Measurements from ENCODE around the gene VCX3B. TPM values are rescaled to one million over a fixed set of nuclear protein-coding genes. Genes with fewer than 3 reads are reported as not detected.
"Not testable (repeated sequence)": the region's sequence is repeated elsewhere in the genome, so short reads cannot be mapped to it uniquely, and the experiment has no call there.

VCX3B gene
- total RNA-seq, 2 donors from 2014 or later, result not detected

DNA sequence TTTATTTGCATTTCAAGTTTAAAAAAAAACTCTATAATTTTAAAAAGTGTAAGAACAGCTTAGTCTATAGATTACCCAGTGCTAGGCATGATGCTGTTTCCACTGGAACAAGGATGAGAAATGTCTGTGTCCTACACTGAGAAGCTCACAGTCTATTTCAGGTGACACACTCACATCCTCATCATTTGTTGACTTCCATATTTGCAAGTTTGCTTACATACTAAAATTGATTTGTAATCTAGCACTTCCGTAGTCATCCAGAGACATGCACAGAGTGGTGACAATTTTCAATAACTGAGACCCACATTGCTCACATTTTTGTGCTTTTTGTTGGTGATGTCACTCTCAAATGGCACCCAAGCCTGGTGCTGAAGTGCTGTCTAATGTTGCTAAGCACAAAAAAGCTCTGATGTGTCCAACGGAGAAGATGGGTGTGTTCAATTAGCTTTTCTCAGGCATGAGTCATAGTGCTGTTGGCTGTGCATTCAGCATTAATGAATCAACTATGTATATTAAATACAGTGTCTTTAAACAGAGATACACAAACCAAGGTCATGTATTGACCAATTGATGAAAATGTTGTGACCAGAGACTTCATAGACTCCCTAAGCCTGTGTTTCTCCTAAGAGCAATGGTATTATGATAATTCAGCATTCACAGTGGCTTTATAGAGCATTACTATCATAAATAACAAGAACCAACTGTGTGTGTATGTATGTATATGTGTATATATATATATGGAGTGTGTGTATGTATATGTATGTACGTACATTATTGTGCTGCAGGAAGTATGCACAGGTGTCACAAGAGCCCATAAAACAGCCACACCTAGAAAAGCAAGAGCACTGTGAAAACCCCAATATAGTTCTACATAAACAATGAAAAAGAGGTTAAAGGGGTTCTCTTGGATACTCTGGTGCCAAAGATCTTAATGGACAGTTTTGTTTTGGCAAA lies 31.2 kb upstream of the VCX3B start:
- Histone ChIP-seq H3K9me3 (no peaks in the 10 kb centered on the region), H3K36me3 (no peaks in the 10 kb centered on the region), H3K27me3 (no peaks in the 10 kb centered on the region), H3K4me1 (no peaks in the 10 kb centered on the region), H3K4me3 (no peak overlapping the region), H3K27ac (no peak overlapping the region)
- TF ChIP-seq, protein P1, sequence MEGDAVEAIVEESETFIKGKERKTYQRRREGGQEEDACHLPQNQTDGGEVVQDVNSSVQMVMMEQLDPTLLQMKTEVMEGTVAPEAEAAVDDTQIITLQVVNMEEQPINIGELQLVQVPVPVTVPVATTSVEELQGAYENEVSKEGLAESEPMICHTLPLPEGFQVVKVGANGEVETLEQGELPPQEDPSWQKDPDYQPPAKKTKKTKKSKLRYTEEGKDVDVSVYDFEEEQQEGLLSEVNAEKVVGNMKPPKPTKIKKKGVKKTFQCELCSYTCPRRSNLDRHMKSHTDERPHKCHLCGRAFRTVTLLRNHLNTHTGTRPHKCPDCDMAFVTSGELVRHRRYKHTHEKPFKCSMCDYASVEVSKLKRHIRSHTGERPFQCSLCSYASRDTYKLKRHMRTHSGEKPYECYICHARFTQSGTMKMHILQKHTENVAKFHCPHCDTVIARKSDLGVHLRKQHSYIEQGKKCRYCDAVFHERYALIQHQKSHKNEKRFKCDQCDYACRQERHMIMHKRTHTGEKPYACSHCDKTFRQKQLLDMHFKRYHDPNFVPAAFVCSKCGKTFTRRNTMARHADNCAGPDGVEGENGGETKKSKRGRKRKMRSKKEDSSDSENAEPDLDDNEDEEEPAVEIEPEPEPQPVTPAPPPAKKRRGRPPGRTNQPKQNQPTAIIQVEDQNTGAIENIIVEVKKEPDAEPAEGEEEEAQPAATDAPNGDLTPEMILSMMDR (IDR thresholded peaks at IDR 0.05), result no peak
- no peak for DNase-seq (ENCODE audit: low spot score)

DNA sequence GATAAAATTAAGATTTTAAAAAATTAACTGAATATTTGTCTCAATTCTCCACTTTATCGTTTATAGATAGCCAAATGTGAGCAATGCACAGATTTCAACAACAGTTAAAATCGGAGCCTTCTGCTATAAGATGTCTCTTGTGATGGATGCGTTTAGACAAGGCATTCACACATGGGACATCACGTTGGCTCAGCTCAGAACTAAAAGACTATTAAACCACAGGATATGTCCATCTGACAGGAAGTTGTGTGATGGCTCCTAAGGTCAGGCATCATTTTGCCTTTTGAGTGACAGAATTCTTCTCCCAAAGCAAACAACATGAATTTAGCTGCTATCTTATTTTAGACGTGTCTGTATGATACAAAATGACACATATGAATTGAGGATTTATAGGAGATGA lies 17.3 kb upstream of the VCX3B start:
- Histone ChIP-seq H3K4me3 (no peak overlapping the region), H3K36me3 (no peaks in the 10 kb centered on the region), H3K27me3 (no peaks in the 10 kb centered on the region), H3K4me1 (no peaks in the 10 kb centered on the region), H3K9me3 (no peaks in the 10 kb centered on the region), H3K27ac (no peak overlapping the region)
- DNase-seq (ENCODE audit: low spot score), result no peak
- TF ChIP-seq, protein P1 (IDR thresholded peaks at IDR 0.05), result no peak

DNA sequence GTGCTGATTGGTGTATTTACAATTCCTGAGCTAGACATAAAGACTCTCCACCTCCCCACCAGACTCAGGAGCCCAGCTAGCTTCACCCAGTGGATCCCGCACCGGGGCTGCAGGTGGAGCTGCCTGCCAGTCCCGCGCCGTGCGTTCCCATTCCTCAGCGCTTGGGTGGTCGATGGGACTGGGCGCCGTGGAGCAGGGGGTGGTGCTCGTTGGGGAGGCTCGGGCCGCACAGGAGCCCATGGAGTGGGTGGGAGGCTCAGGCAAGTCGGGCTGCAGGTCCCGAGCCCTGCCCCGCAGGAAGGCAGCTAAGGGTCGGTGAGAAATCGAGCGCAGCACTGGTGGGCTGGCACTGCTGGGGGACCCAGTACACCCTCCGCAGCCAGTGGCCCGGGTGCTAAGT lies 12.3 kb upstream of the VCX3B start:
- not testable (repeated sequence) for H3K4me1 ChIP-seq; H3K4me3 ChIP-seq; H3K27ac ChIP-seq; H3K36me3 ChIP-seq; DNase-seq (ENCODE audit: low spot score); H3K9me3 ChIP-seq; H3K27me3 ChIP-seq

DNA sequence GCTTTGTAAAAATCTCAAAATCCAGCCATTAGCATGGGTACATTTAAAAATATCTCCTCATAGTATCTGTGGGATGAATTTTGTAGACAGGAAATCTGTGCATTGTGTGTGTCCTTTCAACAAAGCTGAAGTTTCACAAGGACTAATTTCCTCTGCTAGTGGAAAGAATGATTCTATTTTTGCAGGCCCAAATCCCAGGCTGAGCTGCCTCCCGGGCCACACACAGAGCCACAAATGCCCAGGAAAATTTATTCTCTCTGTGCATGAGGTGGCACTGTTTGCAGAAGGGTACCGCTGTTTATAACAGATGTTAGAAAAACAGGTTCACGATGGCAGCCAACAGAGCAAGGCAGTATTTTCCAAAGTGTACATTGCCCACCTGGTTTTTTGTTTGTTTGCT lies 11.0 kb upstream of the VCX3B start:
- Histone ChIP-seq H3K36me3 (no peaks in the 10 kb centered on the region), H3K4me3 (no peak overlapping the region), H3K9me3 (no peaks in the 10 kb centered on the region), H3K27ac (no peak overlapping the region), H3K27me3 (no peaks in the 10 kb centered on the region), H3K4me1 (peaks cover 0 to 6% of the 10 kb centered on the region in 2 donors)
- DNase-seq (ENCODE audit: low spot score), result no peak
- TF ChIP-seq, protein P1 (IDR thresholded peaks at IDR 0.05), result no peak

DNA sequence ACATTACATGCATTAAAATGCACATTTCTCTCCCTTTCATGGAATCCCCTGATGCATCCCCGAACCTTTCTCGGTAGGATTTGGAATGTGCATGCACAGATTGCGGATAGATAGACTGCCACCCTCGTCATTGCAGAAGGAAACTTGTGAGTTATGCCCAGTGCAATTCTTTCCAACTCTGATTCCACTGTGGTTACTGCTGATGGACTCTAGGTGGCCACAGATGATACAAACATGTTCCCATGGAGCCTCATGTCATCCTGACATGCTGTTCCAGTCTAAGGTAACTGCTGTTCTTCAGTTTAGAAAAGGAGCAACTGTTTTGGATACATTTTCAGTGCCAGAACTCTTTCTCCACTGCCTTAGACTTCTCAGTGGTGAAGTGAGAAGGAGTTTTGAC lies 9.1 kb upstream of the VCX3B start:
- no peak overlapping the region for H3K27ac ChIP-seq
- DNase-seq (ENCODE audit: low spot score), result no peak
- H3K9me3 ChIP-seq, result no peaks in the 10 kb centered on the region
- H3K4me1 ChIP-seq, result peaks cover 0 to 6% of the 10 kb centered on the region in 2 donors
- H3K4me3 ChIP-seq, result no peak overlapping the region
- TF ChIP-seq, protein P1 (IDR thresholded peaks at IDR 0.05), result no peak
- no peaks in the 10 kb centered on the region for H3K36me3 ChIP-seq
- no peaks in the 10 kb centered on the region for H3K27me3 ChIP-seq

DNA sequence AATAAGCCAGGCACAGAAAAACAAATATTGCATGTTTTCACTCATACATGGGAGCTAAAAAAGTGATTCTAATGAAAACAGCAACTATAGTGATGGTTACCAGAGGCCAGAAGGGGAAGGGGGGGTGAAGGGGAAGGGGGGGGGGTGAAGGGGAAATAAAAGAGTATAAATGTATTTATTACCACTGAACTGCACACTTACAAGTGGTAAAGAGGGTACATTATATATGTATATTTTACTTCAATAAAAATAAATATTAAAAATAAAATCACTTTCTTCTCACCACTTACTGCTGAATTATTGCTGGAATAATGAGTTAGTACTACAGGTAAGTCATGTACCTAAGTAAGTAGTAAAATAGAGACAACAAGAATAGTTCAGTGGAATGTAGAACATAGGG lies 2.1 kb upstream of the VCX3B start:
- Histone ChIP-seq H3K9me3 (no peaks in the 10 kb centered on the region), H3K36me3 (no peaks in the 10 kb centered on the region), H3K4me1 (no peaks in the 10 kb centered on the region), H3K27me3 (no peaks in the 10 kb centered on the region), H3K4me3 (no peak overlapping the region), H3K27ac (no peak overlapping the region)
- TF ChIP-seq, protein P1 (IDR thresholded peaks at IDR 0.05), result no peak
- no peak for DNase-seq (ENCODE audit: low spot score)
